ENCODE data around the gene ANOS1.
A peak's percentile ranks its signal among the peaks of the same experiment; 100 is the strongest.

DNA sequence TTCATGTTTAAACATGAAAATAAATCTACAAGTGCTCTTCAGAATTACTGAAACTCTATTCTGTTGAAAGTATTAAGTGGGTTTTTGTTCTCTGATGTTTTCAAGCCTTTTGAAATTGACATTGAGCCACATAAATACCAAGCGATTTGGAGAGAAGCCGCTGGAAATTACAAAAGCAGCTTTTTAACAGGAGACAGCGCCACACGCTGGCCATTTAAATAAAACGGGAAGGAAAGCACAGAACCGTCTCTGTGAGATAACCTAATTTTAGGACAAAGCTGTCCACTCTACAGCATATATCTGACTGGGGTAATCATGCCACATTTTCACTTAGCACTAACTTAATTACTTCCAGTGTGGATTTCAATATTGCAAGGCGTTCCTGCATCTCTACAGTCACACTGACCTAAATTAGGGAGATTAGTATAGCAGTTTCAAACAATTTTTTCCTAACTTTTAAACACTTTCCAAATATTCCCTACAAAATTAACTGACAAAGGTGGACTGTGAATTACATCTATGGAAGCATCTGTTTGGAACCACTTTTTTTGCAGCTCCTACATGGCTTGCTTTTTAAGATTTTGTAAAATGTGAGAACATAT is 6.8 kb upstream of the ANOS1 start:
- TF ChIP-seq, protein P1, sequence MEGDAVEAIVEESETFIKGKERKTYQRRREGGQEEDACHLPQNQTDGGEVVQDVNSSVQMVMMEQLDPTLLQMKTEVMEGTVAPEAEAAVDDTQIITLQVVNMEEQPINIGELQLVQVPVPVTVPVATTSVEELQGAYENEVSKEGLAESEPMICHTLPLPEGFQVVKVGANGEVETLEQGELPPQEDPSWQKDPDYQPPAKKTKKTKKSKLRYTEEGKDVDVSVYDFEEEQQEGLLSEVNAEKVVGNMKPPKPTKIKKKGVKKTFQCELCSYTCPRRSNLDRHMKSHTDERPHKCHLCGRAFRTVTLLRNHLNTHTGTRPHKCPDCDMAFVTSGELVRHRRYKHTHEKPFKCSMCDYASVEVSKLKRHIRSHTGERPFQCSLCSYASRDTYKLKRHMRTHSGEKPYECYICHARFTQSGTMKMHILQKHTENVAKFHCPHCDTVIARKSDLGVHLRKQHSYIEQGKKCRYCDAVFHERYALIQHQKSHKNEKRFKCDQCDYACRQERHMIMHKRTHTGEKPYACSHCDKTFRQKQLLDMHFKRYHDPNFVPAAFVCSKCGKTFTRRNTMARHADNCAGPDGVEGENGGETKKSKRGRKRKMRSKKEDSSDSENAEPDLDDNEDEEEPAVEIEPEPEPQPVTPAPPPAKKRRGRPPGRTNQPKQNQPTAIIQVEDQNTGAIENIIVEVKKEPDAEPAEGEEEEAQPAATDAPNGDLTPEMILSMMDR (IDR thresholded peaks at IDR 0.05; ENCODE audit: low read depth, low read length): peak; percentile 33
- no peak for TF ChIP-seq POLR2A (IDR thresholded peaks at IDR 0.05; ENCODE audit: extremely low read depth, insufficient read length)

Data from NB4 (cell line).